Right hindlimb (tissue), 1 donor: Measurements from ENCODE around the gene TXNL4B.
"Not testable (repeated sequence)": the region's sequence is repeated elsewhere in the genome, so short reads cannot be mapped to it uniquely, and the experiment has no call there.

Source experiments
- DNase-seq: peaks from one replicate; pipeline ENCODE4 v3.0.0-alpha.2; 2018

The TXNL4B gene

DNA sequence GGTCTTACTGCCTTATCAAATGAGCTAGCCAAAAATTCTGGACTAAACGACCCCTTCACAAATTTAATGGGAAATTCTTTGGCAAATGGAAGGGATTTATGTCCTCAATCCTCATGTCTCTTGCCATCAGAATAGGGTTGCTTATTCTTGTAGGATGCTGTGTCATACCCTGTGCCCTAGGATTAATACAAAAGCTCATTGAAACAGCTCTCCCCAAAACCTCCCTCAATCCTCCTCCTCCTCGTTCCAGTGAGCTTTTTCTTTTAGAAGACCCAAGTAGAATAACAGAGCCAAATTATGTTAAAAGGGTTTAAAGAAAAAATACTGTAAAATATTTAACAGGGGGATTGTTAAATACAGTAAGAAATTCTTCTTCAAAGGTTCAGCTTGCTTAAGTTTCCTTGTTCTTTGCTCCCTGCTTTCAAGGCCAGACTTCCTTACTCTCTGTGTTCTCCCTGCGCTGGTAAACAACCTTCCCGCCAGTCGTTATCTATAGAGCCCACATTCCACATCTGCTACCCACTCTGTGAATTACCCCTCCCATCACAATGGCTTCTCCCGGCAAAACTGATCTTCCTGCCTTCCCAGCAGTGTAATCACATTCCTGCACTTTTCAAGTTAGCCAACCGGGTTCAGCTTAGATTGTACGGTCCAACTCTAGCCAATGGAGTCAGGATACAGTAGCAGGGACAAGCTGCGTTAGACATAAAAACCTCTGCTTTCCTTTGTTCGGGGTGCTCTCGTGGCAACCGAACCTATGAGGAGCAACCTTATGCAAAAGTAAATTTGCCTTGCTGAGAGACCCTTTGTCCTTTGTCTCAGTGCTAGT, 20.7 kb downstream of the TXNL4B start:
- no peak for DNase-seq

DNA sequence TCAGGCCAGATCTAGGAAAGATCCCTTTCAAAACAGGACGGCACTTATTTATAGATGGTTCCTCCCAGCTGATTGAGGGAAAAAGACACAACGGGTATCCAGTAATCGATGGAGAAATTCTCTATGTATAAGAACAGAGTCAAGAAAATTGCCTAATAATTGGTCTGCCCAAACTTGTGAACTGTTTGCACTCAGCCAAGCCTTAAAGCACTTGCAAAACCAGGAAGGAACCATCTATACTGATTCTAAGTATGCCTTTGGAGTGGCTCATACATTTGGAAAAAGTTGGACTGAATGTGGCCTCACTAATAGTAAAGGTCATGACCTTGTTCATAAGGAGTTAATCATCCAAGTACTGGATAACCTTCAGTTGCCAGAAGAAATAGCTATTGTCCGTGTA, 24.5 kb downstream of the TXNL4B start:
- no peak for DNase-seq

DNA sequence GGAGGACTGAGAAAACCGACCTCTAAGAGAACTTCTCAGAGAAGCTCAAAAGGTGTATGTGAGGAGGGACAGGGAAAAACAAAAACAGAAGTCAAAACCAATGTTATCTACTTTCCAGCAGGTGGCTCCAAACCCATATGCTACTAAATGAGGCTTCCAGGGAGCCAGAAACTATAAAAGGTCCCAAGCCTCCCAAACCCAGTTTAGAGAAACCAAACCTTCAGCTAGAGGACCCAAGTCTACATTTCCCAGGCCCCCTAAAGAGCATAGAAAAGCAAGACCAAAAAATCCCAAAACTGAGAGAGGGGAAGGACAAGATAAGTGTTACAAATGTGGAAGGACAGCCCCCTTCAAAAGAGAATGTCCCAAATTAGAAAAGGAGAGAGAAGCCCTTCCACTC, 26.7 kb downstream of the TXNL4B start:
- DNase-seq = no peak

DNA sequence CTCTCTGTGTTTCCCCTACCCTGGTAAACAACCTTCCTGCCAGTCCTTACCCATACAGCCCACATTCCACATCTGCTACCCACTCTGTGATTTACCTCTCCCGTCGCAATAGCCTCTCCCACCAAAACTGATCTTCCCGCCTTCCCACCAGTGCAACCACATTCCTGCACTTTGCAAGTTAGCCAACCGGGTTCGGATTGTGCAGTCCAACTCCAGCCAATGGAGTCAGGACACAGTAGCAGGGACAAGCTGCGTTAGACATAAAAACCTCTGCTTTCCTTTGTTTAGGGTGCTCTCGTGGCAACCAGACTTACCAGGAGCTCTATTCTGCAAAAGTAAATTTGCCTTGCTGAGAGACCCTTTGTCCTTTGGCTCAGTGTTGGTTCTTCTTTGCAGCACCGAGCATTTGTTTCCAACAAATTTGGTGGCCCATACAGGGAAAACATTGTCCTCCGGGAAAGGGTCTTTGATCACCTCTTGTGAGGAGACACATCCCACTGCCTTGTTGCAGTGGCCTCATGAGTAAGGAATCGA, 29.0 kb downstream of the TXNL4B start:
- DNase-seq = no peak

DNA sequence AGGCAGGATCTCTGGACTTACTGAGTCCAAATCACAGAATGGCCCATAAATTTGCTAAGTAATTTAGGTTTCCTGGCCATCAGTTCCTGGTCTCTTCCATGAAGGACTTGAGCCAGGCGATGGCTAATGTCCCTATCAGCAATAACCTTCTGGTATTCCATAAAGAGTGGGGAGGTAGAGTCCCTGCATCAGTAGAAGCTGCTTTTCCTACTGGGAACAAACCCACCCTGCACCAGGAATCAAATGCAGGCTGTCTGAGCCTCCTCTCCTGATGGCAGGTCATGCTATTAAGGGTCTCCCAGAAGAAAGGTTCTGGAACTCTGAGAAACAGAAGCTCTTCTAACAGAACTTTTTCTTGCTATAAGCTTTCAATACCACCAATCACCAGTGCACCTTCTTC, 31.9 kb downstream of the TXNL4B start:
- no peak for DNase-seq

DNA sequence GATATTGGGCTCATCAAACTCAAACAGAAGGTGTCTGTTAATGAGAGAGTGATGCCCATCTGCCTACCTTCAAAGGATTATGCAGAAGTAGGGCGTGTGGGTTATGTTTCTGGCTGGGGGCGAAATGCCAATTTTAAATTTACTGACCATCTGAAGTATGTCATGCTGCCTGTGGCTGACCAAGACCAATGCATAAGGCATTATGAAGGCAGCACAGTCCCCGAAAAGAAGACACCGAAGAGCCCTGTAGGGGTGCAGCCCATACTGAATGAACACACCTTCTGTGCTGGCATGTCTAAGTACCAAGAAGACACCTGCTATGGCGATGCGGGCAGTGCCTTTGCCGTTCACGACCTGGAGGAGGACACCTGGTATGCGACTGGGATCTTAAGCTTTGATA, 33.0 kb downstream of the TXNL4B start:
- DNase-seq = no peak

DNA sequence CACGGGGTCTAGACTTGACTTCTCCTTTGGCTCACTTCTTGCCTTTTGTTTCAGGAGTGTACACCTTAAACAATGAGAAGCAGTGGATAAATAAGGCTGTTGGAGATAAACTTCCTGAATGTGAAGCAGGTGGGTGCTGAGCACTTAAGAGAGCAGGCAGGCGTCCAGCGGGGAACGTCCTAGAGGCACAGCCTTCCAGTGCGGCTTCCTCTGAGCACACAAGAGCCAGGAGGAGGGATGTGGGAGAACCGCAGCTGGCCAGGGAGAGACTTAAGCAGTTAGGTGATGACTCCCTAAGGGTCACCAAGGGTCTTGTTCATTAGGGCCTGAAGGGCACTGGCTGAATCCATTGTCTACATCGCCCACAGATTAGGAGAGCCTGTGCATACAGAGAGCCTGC, 34.4 kb downstream of the TXNL4B start:
- not testable (repeated sequence) for DNase-seq

DNA sequence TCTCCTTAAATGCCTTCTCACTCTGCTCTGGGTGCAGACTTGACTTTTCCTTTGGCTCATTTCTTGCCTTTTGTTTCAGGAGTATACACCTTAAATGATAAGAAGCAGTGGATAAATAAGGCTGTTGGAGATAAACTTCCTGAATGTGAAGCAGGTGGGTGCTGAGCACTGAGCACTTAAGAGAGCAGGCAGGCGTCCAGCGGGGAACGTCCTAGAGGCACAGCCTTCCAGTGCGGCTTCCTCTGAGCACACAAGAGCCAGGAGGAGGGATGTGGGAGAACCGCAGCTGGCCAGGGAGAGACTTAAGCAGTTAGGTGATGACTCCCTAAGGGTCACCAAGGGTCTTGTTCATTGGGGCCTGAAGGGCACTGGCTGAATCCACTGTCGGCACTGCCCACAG, 36.1 kb downstream of the TXNL4B start:
- DNase-seq = not testable (repeated sequence)

DNA sequence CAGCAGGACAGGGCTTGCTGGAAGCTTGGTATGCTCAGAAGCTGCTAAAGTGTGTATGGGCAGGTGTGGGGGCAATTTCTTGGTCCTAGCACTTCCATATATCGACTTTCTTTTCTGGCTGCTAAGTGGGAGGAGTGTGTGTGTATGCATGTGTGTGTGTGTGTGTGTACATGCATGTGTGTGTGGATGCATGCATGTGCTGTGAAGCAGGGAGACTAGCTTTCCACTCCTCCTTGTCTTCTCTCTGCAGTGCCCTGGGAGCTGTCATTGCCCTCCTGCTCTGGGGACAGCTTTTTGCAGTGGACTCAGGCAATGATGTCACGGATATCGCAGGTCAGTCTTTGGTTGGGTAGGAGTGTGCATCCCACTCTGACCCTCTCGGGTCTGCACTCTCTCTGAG, 37.5 kb downstream of the TXNL4B start:
- DNase-seq = no peak

DNA sequence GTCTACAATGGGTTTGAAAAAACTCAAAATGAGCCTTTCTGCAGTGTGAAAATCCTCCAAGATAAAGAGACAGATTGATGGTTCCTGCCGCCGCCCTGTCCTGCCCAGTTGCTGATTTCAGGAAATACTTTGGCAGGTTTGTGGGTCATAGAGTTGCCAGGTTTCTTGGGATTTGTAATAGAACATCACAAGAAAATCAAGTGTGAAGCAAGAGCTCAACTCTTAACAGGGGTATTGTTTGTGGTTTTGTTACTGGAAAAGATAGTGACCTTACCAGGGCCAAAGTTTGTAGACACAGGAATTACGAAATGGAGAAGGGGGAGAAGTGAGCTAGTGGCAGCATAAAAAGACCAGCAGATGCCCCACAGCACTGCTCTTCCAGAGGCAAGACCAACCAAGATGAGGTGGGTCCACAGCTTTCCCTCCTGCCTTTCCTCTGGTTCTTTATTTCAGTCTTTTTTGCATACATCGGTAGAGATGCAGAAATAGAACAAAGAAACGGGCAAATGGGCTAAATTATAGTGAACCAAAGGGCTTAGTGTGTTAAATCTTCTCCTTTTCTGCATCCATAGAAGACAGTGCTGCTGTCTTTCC, 39.1 kb downstream of the TXNL4B start, which contains the start of gene HP:
Gene HP (plus strand): TSS at position 252 of the 594 bp plus-strand sequence. CDS start 148 bp downstream, at position 400.
- DNase-seq = not testable (repeated sequence)

DNA sequence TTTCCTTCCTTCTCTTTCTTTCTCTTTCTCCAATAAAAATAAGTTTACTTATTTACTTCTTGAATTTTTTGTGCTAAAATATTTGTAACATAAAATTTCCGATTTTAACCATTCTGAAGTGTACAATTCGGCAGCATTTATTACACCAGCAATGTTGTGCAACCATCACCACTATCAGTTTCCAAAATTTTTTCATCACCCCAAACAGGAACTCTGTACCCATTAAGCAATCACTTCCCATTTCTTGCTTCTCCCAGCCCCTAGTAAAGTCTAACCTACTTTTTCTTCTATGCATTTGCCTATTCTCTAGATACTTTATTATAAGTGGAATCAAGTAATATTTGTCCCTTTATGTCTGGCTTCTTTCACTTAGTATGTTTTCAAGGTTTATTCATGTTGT, 41.6 kb downstream of the TXNL4B start:
- DNase-seq = no peak

DNA sequence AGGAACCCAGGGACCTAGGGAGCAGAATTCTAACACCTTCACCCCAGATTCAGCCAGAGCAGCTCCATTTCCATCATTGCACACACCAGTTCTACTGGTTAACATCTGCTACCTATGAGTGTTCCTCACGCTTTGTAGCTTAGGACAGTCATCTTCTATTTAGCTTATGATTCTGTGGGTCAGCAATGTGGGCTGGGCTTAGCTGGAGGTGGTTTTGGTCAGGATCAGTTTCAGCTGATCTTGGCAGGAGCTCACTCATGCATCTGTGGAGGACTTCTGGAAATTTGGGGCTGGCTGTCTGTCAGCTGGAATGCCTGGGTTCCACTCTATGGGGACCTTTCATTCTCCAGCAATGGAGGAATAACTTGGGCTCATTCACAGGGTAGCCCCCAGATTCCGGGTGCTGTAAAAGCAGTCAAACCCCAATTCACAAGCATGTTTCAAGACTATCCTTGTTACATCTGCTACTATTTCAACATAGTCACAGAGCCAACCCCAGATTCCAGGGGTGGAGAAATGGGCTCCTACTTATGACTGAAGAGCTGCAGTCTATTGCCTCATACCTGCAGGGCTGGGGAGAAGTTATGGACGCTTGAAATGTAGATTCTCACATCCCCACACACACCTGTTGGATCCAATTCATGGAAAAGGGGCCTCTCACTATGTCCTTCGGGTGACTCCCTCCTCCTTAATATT, 42.5 kb downstream of the TXNL4B start:
- DNase-seq = no peak

DNA sequence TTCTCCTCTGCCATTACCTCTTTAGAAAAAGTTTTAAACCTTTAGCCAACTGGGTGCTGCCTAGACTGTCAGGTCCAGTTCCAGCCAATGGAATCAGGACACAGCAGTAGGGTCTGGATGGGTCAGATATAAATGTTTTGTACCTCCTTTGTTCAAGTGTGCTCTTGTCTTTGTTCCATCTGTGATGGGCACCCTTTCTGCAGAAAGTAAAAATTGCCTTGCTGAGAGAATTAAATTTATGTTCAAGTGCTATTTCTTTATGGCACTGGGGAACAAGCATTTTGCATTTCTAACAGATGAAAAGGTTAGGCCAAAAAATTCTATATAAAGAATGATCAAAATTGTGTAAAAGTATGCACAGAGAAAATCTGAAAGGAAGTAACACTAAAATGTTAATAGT, 44.3 kb downstream of the TXNL4B start:
- no peak for DNase-seq

DNA sequence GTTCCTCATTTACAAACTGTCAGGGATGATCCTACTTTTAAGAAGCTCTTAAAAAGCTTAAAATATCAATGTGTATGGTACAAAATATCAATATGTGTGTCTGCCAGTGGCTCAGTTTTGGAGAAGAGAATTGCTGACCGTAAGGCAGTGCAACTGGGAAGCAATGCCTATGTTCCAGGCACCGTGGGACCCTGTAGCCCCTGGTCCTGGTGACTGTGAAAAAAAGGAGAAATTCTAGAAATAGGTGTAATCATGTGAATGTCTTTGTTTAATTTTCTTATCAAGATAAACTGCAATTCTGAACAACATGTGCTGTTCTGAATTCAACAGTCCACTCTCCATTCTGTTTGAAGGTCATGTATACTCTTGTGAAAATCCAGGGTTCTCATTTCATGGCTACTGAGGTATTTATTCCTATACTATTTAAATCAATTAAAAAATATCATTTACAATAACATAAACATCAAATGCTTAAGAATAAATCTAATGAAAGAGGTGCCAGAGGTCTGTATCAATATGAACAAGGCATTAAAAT, 48.5 kb downstream of the TXNL4B start:
- DNase-seq = no peak

DNA sequence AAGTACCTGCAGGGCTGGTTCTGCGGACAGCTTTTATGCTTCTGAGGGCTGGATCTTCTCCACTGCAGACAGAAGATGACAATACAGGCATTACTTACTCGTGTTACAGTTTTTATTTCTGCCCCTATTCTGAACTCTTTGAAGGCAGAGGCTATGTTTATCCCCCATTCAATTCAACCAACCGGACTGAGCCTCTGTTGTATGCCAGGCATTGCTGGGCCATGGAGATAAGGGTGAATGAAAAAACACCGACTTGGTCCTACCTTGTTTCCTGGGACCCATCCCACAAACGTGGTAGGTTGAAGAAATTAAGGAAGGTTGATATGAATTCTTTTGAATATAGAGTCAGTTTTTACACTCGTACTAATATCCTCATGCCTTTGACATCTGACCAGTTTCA, 49.1 kb downstream of the TXNL4B start:
- DNase-seq = no peak

DNA sequence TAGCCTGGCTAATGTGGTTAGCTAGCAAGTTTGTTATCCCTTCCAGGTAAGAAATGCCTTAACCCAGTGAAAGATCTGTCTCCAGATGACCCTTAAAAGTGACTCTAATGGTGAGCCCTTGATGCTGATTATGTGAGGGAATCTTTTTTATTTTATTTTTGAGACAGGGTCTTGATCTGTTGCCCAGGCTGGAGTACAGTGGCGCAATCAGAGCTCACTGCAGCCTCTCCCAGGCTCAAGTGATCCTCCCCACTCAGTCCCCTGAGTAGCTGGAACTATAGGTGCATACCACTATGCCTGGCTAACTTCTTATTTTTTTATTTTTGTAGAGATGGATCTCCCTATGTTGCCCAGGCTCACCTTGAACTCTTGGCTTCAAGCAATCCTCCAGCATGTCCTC, 49.9 kb downstream of the TXNL4B start:
- no peak for DNase-seq

DNA sequence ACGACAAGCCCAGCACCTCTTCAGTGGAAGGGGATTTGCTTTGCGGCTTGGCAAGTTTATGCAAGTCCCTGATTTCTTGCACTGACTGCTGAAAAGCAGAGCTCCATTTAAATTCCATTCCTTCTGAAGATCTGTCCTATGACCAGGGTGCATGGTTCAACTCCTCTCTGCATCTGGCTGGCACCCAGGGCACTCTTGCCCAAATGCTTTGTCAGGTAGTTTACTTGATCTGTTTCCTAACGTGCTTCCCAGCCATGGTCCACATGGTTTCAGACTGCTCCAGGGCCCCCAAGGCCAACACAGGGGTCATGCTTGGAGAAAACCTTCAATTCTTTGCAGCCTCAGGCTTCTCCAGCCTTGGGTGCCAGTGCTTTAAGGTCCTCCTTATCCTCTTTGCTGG, 50.4 kb downstream of the TXNL4B start:
- DNase-seq = no peak

DNA sequence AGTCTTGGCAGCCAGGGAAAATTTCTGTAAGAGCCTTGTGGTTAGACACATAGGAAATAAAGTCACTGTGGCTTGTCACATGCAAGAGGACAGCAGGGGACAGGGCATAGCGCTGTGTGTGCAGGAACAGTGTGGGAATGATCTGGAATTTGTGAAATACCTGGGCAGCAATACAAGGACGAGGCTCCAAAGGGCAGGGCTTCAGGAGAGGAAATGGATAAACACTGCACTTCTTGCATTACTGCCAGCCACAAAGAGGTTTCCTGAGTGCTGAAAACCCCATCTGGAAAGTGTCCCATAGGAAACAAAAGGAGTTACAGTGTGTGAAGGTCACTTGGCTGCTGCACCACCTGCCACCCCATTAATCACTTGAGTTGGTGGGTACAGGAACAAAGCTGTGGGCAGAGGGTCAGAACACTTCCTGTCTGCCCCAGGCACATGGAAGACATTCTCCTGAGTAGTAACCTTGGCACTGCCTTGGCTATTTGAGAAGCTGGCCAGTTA, 51.2 kb downstream of the TXNL4B start:
- peak; percentile 30 for DNase-seq

DNA sequence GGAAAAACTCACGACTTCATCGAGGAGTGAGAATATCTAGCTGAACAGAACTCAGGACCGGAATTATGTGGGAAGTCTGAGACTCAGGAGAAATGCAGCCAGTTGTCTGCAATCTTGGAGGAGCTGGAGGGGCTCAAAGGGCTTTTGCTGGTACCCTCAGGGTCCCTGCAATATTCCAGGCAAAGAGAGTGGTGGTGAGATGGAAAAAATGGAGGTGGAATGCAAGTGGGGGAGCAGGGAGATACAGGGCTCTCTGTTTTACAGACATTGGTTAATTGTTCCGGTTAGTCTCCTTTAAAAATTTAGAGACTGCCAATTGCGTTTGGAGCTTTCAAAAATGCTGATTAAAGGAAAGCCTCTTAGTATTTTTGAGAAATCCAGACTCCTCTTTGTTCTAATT, 57.3 kb downstream of the TXNL4B start:
- DNase-seq = no peak
